Measurements from ENCODE around the gene TSC22D1.

TSC22D1 gene

DNA sequence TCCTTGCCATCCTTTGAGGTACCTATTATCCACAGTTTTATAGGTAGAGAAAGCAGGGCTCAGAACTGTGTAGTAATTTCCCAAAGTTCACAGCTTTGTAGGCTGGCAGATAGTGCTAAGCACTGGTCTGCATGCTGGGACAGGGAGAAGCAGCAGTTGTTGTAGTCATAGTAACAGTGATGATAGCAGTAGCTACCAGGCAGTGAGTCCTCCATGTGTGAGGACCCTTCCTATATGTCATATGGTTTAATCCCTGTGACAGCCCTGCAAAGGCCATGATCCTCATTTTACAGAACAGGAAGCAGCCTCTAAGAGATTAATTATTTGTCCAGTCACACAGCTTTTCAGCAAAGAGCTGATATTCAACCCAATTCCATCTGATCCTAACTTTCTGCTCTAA is 181.5 kb downstream of the TSC22D1 start:
- no peak for DNase-seq (ENCODE audit: low read depth, low spot score)
- no peak overlapping the region for H3K27ac ChIP-seq

DNA sequence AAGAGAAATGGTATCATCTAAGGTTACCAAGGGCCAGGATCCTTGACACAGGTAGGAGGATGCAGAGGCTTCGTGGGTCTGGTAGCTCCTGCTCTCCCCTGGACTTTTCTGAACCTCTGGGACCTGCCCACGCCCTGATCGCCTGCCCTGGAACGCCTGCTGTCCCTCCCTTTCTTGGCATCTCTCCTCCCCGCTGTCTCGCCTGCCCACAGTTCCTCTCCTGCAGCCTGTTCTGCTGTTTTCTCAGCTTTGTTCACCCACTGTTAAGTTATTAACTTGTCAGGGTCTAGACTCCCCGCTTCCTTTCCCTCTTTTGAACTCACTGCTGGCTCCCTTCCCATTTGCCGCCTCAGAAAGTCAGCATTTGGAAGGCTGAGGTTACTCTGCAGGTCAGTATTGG is 182.7 kb downstream of the TSC22D1 start:
- no peak overlapping the region for H3K27ac ChIP-seq
- no peak for DNase-seq (ENCODE audit: low read depth, low spot score)

DNA sequence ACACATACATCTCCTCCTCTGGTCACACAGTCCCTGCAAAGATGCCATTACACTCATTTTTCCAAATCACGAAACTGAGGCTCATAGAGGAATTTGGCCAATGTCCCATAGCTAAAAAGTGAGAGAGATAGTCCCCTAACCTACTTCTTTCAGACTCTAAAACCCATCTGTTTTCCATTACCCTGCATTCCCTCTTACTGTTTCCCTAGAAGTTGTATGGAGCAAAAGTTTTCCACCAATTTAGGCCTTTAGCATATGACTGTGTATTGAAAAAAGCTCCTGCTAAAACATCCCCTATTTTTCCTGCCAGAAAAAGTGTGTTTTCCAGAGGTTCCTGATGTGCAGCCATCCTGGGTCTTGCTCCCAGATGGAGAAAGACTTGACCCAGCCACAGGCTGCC is 186.3 kb downstream of the TSC22D1 start:
- H3K27ac ChIP-seq: no peak overlapping the region
- no peak for DNase-seq (ENCODE audit: low read depth, low spot score)

DNA sequence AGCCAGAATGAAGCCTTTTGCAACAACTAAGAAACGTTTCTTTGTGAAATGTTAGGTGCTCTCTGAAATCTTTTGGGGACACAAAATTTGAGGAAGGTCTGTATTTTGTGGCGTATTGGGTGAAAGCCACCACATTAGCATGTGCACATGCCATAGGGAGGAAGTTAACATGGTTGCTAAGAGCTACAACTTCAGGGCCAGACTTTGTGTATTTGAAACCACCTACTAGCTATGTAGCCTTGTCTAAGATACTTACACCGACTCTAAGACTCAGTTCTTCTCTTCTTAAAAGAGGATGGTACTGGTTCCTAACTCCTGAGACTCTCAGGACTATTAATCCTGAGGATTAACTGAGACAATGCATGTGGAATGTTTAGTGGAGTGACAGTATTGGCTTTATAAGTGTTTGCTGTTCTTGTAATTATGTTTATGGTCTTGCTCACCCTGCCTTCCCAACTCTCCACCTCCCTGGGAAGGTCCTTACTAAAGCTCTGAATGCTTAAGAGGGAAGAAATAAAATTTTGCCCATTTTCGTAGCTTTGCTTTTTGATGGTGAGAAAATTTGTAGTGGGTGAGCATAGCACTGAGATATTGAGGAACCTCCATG is 187.0 kb downstream of the TSC22D1 start:
- no peak overlapping the region for H3K27ac ChIP-seq
- DNase-seq (ENCODE audit: low read depth, low spot score): no peak

DNA sequence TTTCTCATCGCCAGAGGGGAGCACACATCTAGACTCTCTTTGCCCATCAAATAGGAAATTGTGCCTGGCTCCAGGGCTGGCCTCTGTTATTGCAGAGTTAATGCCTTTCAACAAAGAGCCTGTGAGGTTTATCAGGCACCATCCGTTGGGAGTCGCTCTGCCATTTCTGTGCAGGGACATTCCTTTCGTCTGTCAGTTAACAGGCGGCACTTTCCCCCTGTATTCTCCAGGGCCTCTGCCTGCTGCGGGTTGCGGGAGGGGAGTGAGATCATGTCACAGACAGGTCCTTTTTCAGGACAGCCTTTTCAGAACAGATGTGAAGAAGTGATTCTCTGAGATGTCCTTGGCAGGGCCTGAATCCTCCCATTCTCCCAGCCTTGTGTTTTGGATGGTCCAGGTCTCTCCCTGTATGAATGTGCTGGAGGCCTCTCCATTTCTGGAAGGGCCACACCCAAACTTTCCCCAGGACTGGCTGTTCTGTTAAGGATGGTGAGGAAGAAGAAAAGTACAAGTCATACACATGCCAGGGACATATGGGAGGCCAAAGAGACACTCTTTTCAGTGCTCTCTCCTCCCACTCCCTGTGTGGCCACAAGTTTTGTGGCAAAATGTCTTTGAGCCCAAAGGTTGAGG is 187.6 kb downstream of the TSC22D1 start:
- H3K27ac ChIP-seq: no peak overlapping the region
- DNase-seq (ENCODE audit: low read depth, low spot score): no peak

DNA sequence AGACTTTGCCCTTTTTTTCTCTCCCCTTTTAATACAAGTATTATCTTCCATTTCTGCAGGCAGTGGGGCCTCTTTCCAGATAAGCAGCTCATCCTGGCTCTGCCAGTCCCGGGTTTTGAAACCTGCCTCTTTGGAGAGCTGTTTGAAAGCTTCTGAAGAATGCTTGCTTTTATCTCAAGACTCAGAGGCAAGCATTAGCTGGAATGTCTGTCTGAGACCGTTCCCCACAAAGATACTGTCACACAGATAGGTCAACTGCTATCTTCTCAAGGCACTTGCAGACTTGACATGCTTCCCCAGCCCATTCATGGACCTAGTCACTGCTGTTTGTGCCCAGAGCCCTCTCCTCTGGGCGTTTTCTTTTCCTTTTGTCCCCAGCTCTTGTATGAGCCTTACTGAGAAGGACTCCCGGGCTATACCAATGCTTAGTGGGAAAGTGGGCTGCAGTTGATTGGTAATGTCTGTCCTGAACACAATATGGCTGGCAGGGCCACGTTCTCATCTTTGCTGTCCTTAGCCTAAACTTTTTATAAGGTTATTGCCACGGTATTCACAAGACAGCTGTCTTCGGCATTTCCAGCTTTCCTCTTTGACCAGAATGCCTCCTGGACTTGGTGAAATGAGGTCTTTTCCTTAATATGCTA is 189.1 kb downstream of the TSC22D1 start:
- DNase-seq (ENCODE audit: low read depth, low spot score): no peak
- no peak overlapping the region for H3K27ac ChIP-seq

DNA sequence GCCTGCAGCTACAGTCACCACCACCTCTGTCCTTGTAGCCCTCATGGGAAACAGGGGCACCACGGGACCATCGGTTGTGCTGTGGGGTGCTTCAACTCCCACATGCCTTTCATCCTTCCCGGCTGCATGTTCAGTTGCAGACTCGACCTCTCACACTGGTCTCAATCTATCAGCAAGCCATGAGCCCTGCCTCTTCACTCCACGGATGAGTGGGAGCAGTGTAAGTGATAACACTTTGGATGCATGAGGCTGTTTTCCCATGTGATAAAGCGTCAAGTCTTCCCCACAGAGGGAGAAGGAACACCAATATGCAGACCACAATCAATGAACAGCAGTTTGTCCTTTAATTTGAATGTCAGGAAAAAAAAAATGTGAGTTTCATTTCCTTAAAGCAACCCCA is 190.3 kb downstream of the TSC22D1 start:
- H3K27ac ChIP-seq: no peak overlapping the region
- no peak for DNase-seq (ENCODE audit: low read depth, low spot score)

DNA sequence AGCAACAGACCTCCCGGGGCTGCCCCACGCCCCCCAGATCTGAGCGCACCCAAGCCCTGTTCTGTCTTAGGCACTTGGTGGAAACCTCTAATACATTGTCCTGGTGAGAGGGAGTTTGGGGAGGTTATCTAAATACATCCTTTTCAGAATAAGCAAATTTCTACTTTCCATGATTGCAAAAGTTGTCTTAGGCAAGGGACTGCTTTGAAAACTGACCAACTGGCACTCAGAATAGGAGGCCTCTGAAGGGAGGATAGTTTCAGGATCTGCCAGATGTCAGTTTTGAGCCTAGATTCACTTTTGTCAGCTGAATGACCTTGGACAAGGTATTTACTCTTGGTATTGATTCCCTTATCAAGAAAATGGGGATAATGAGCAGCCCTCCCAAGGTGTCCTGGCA is 190.7 kb downstream of the TSC22D1 start:
- DNase-seq (ENCODE audit: low read depth, low spot score): no peak
- no peak overlapping the region for H3K27ac ChIP-seq

DNA sequence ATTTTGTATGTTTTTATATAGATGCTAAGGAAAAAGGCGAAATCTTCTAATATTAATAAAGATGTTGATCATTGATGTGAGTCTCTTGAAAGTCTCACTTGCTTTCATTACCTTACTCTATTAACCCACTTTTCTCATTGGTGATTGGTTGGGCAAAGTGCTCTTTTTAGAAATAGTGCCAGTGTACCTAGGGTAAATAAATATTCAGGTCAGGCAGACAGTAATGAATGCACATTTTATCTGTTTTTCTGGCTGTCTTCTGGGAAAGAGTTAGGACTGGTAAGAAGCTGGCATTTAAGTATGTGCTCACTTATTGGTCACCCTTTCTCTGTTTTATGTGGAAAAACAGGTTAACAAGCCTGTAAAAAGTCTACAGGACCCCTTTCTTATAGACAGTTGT is 191.4 kb downstream of the TSC22D1 start:
- no peak for DNase-seq (ENCODE audit: low read depth, low spot score)
- H3K27ac ChIP-seq: no peak overlapping the region

DNA sequence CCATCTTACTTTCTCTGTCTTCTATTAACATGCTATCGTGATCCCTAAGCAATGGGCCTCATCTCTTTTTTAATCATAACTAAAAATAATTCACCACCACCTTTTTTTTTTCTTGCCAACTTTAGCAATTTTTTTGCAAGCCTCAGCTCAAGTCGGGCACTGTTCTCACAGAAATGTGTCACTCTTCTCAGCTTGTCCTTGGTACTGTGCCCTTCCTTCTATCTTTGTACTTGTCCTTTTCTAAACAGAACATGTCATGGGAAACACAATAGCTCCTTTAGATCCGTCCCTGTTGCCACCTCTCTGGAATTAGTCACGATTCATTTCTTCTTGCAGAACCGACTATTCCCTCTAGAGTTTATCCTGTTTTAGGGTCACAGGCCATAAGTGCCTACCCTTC is 192.2 kb downstream of the TSC22D1 start:
- H3K27ac ChIP-seq: no peak overlapping the region
- DNase-seq (ENCODE audit: low read depth, low spot score): no peak

DNA sequence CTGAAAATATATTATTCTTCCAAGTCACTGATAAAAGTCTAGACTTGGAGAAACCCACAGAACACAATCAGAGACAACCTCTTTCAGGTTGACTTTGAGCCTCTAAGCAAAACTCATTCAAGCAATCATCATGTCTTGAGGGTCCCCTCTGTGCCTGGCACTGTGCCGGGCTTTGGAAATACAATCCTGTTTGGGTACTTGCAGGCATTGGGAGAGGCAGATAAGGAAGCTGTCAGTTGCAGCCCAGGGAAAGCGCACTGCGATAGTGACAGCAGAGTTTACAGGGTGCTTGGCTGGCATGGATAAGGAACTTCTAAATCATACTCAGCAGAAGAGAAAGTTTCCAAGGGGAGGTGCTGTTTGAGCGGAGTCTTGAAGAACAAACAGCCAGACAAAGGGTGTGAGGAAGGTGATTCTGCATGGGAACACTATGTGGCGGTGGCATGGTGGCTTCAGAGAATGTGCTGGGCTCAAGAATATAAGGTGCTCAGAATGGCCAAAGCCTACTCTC is 193.4 kb downstream of the TSC22D1 start:
- H3K27ac ChIP-seq: no peak overlapping the region
- no peak for DNase-seq (ENCODE audit: low read depth, low spot score)

All from epithelial cell of prostate (primary cell).